K562 (cell line): Measurements from ENCODE around the gene MCF2. TPM values are rescaled to one million over a fixed set of nuclear protein-coding genes. Genes with fewer than 3 reads are reported as not detected.

Source experiments
- BCLAF1 ChIP-seq, 2 experiments: fragments of 450-650 bp in 1 of 2; IDR thresholded peaks; 2 replicates each; pipeline ENCODE4 v1.6.1; 2011 to 2017; ENCODE audit warnings: low read depth in 2 of 2, antibody characterized with exemption in 1 of 2, borderline replicate concordance in 1 of 2, low read length in 1 of 2, mild to moderate bottlenecking in 1 of 2, mixed read lengths in 1 of 2; ENCODE audit not compliant: control insufficient read depth in 1 of 2
- MGA ChIP-seq: fragments of 450-650 bp; IDR thresholded peaks from 2 replicates; pipeline ENCODE4 v1.6.1; 2016; ENCODE audit warnings: mild to moderate bottlenecking, moderate library complexity
- ZNF140 ChIP-seq: fragments of 250-450 bp; sonication (Bioruptor Pico); IDR thresholded peaks from 2 replicates; pipeline ENCODE4 v1.8.0; 2021; ENCODE audit warnings: moderate library complexity, mild to moderate bottlenecking, inconsistent platforms
- polyA plus RNA-seq, 8 experiments: library from polyadenylated mRNA; depleted of rRNA in 4 of 8; stranded (reverse) in 5 of 8; unstranded in 3 of 8; fragments of >200 nt; fragmentation: Nextera tagmentation in 2 of 8; fragmentation: Illumina TruSeq in 1 of 8; extraction: Ambion mirVana in 2 of 8; extraction: Trizol in 1 of 8; gene quantifications; 2 replicates each; pipeline versions ENCODE4 v1.2.1 to v1.2.3, GENCODE V29; 2011 to 2014; ENCODE audit warnings: inconsistent platforms in 1 of 8, missing spikeins in 1 of 8
- small RNA-seq: library from RNA; depleted of rRNA; stranded (forward); fragments of <200 nt; gene quantifications from one replicate; pipeline ENCODE3, GENCODE V24; 2014
- total RNA-seq, 7 experiments: library from RNA; depleted of rRNA in 6 of 7; stranded (reverse); fragments of >200 nt in 6 of 7; fragmentation: Illumina TruSeq in 2 of 7; extraction: Trizol in 2 of 7; gene quantifications; 2 replicates each; pipeline versions ENCODE4 v1.2.1 to v1.2.3, GENCODE V29; 2011 to 2021; ENCODE audit warnings: low replicate concordance in 1 of 7

The MCF2 gene
- total and polyA plus RNA-seq, 9 of the 15 experiments (the other 6 are each of a cell fraction or from before 2014, with no cell fraction given): 0.03 to 0.78 (median 0.08) TPM; not detected in 3

- TF ChIP-seq BCLAF1 (IDR thresholded peaks at IDR 0.05; ENCODE audit: borderline replicate concordance in 1 of 2, control insufficient read depth in 1 of 2, low read depth in 2 of 2, low read length in 1 of 2): no peak
- no peak for TF ChIP-seq ZNF140
- no peak for TF ChIP-seq MGA
Observed at GRCh38 chrX:139532834-139533233, 175.1 kb downstream of the MCF2 start (continued).

Small RNAs within 50 kb of the gene (small RNA-seq; reads per million reads assigned to genes)
- 0.15 reads per million for gene RF01210

Other genes with a start within 250 kb of the MCF2 start
- gene F9, start 177.4 kb downstream of the MCF2 start, total RNA-seq (2014; rRNA removed): not detected in 2 replicates
- gene F9, start 177.4 kb downstream of the MCF2 start, total RNA-seq (2014; rRNA removed; fragmentation: Illumina TruSeq; extraction: Trizol): not detected in 2 replicates
- not detected in 2 replicates for gene F9, start 177.4 kb downstream of the MCF2 start, total RNA-seq (2015; rRNA removed; fragmentation: Illumina TruSeq; extraction: Trizol)
- gene F9, start 177.4 kb downstream of the MCF2 start, total RNA-seq (2021): 0.09 and 0.11 TPM in 2 replicates
- gene F9, start 177.4 kb downstream of the MCF2 start, polyA plus RNA-seq (2011; rRNA removed): not detected in 2 replicates
- gene F9, start 177.4 kb downstream of the MCF2 start, polyA plus RNA-seq (2014; fragmentation: Illumina TruSeq; extraction: Trizol): not detected in 2 replicates
- gene F9, start 177.4 kb downstream of the MCF2 start, polyA plus RNA-seq (2014; fragmentation: Nextera tagmentation; extraction: Ambion mirVana): not detected
- gene F9, start 177.4 kb downstream of the MCF2 start, polyA plus RNA-seq (2014; rRNA removed): not detected in 2 replicates
- 30.1 and 36.8 TPM in 2 replicates for gene ATP11C, start 224.9 kb upstream of the MCF2 start, total RNA-seq (2014; rRNA removed)
- gene ATP11C, start 224.9 kb upstream of the MCF2 start, total RNA-seq (2014; rRNA removed; fragmentation: Illumina TruSeq; extraction: Trizol): 40.2 and 44.8 TPM in 2 replicates
- gene ATP11C, start 224.9 kb upstream of the MCF2 start, total RNA-seq (2015; rRNA removed; fragmentation: Illumina TruSeq; extraction: Trizol): 34.0 and 37.0 TPM in 2 replicates
- 29.4 and 31.0 TPM in 2 replicates for gene ATP11C, start 224.9 kb upstream of the MCF2 start, total RNA-seq (2021)
- gene ATP11C, start 224.9 kb upstream of the MCF2 start, polyA plus RNA-seq (2011; rRNA removed): 32.2 and 42.2 TPM in 2 replicates
- 22.9 and 26.6 TPM in 2 replicates for gene ATP11C, start 224.9 kb upstream of the MCF2 start, polyA plus RNA-seq (2014; fragmentation: Illumina TruSeq; extraction: Trizol)
- gene ATP11C, start 224.9 kb upstream of the MCF2 start, polyA plus RNA-seq (2014; fragmentation: Nextera tagmentation; extraction: Ambion mirVana): 10 to 100 TPM; 18.2 to 18.9 TPM
- 18.4 and 21.9 TPM in 2 replicates for gene ATP11C, start 224.9 kb upstream of the MCF2 start, polyA plus RNA-seq (2014; rRNA removed)